Measurements from ENCODE around the gene OGG1.

Gene OGG1

DNA sequence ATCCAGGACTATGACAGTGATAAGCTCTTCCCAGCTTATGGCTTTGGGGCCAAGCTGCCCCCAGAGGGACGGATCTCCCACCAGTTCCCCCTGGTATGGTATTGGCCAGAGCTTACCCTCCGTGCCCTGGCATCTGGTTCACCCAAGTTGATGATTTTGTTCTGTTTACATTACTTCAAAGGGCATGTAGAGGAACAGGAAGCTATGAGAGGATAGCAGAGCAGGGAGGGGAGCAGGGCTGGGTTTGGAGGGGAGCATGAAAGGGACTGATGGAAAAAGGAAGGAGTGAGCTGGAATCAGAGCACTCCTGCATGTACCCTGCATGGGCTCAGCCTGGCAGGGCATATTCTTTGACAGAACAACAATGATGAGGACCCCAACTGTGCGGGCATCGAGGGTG is 31.6 kb upstream of the OGG1 start:
- no peaks in the 10 kb centered on the region for H3K9me3 Mint-ChIP-seq
- H3K4me3 Mint-ChIP-seq: no peak overlapping the region
- H3K27ac Mint-ChIP-seq: no peak overlapping the region
- no peaks in the 10 kb centered on the region for H3K36me3 Mint-ChIP-seq
- no peak for ATAC-seq
- peaks cover 6% of the 10 kb centered on the region for H3K4me1 Mint-ChIP-seq
- DNase-seq (ENCODE audit: low spot score in 2 of 2): no peak

DNA sequence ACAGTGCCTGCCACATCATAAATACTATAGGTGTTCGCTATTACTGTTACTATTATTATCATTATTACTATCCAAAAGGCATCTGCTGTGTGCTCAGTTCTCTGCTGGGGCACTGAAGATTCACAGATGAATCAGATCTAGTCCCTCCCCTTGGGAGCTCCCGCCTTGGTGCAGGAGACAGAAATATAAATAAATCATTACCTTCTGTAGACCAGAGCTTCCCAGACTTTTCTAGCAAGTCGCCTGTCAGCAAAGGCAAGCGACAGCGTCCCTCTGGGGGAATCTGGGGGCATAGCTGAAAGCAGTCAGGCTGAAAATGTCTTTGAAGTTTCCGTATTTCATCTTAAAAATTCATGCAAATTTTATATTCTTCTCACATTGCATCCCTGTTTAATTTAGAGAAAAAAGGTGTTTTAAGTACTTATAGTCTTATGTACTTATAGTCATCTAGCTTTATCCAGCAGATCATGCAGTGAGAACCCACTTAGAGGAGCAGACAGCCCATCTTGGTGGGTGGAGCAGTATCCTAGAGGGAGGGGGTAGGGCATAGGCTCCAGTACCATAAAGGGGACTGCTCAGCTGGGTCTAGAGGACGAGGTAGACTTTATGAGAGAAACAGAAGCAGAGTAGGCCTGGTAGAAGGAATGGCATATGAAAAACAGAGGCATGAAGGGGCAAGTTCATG is 28.6 kb upstream of the OGG1 start:
- H3K9me3 Mint-ChIP-seq: no peaks in the 10 kb centered on the region
- no peak for DNase-seq (ENCODE audit: low spot score in 2 of 2)
- no peaks in the 10 kb centered on the region for H3K36me3 Mint-ChIP-seq
- no peak for ATAC-seq
- H3K4me3 Mint-ChIP-seq: no peak overlapping the region
- no peaks in the 10 kb centered on the region for H3K4me1 Mint-ChIP-seq
- no peak overlapping the region for H3K27ac Mint-ChIP-seq

DNA sequence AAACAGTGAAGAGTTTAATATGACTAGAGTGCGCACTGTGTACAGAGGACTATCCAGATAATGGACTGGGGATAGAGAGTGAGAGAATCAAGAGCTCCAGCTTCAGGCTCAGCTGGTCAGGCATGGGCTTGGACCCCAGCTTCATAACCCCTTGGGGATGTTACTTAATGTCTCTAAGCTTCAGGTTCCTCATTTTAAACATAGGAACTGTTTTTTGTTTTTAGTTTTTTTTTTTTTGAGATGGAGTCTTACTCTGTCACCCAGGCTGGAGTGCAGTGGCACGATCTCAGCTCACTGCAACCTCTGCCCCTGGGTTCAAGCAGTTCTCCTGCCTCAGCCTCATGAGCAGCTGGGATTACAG is 28.1 kb upstream of the OGG1 start:
- Mint-ChIP-seq H3K4me3 (no peak overlapping the region), H3K36me3 (no peaks in the 10 kb centered on the region), H3K9me3 (no peaks in the 10 kb centered on the region), H3K27ac (no peak overlapping the region), H3K4me1 (peaks cover 2% of the 10 kb centered on the region)
- DNase-seq (ENCODE audit: low spot score in 2 of 2): no peak
- no peak for ATAC-seq

DNA sequence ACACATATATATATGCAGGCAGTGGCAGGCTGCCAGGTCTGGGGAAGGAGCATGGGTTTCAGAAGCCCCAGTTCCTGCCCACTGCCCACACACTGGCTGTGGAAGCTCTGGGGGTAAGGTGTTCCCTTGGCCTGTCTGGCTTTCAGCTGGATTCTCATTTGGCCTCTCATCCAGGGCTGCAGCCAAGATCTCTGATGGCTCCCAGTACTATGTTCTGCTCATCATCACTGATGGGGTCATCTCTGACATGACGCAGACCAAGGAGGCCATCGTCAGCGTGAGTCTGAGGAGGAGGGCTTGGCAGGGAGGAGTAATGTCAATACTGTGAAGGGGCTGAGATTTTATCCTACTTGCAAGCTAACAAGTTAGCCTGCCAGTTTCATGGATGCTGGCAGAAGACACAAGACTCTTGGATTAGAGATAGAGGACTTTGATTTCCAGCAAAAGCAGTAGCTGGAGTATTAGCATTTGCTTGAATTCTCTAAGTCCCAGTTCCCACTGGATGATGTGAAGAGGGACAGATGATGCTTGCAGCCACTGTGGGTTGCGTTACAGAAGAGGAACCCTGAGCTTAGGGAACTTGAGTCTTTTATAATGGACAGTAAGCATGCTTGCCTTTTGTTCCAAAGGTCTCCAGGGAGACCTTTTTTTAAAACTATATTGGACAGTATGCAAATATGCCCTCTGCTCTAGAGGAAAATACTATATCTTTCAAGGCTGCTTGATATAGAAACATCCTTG is 23.8 kb upstream of the OGG1 start:
- DNase-seq (ENCODE audit: low spot score in 2 of 2): no peak
- Mint-ChIP-seq H3K36me3 (peaks cover 1% of the 10 kb centered on the region), H3K4me1 (peaks cover 23% of the 10 kb centered on the region), H3K4me3 (no peak overlapping the region), H3K9me3 (no peaks in the 10 kb centered on the region), H3K27ac (no peak overlapping the region)
- ATAC-seq: no peak

DNA sequence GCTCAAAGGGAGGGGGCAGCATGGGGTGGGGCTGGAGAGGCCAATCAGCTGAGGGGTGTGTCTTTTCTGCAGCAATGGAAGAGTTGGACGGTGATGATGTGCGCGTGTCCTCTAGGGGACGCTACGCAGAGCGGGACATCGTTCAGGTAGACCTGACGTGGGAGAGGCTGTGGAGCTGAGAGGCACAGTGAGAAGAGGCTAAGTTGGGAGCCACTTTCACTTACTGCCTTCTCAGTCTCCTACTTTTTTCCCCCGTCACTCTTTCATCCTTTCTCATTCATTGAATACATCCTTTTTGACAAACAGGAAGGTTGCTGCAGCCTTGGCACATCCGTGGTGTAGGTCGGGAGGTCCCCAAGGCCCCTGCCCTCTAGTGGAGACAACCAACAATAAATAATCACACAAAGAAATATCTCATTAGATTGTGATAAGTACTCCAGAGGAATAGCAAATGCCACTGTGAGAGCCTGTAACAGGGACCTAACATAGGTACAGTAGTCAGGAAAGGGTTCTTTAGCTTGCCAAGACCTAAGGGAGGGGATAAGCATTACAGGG is 22.6 kb upstream of the OGG1 start:
- Mint-ChIP-seq H3K36me3 (peaks cover 8% of the 10 kb centered on the region), H3K4me3 (peak overlapping the region; percentile 60), H3K9me3 (no peaks in the 10 kb centered on the region), H3K4me1 (peaks cover 25% of the 10 kb centered on the region), H3K27ac (peak overlapping the region; percentile 62)
- ATAC-seq (peak; percentile 39), DNase-seq (ENCODE audit: low spot score in 2 of 2) (peak; percentile 29 to 75)

DNA sequence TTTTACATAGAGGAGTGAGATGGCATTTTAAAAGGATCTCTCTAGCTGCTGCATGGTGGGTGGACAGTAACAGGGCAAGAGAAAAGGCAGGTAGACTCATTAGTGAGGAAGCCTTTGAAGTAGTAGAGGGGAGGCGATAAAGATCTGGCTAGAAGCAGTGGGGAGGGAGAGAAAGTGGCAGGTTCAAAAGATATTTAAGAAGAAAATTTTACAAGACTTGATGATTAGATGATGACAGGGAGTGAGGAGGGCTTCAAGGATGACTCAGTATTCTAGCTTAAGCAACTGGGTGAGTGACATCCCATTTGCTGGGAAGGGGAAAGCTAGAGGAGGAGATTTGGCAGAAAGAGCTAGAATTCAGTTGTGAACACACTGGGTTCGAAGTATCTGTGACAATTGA is 22.0 kb upstream of the OGG1 start:
- Mint-ChIP-seq H3K4me1 (peaks cover 31% of the 10 kb centered on the region), H3K36me3 (peaks cover 14% of the 10 kb centered on the region), H3K9me3 (no peaks in the 10 kb centered on the region), H3K4me3 (peak overlapping the region; percentile 60), H3K27ac (peak overlapping the region; percentile 62)
- ATAC-seq (no peak), DNase-seq (ENCODE audit: low spot score in 2 of 2) (no peak)

DNA sequence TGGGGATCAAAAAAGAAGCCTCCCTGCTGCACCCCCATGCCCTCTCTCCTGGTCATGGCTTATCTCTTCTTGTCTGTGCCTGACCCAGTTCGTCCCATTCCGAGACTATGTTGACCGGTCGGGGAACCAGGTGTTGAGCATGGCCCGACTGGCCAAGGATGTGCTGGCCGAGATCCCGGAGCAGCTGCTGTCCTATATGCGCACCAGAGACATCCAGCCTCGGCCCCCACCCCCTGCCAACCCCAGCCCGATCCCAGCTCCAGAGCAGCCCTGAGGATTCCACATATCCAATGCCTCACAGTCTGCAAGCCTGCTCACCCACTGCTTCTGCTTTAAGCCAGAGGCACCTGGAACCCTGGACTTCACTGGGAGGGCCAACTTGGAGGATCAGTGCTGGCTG is 20.3 kb upstream of the OGG1 start:
- peaks cover 48% of the 10 kb centered on the region for H3K4me1 Mint-ChIP-seq
- no peaks in the 10 kb centered on the region for H3K9me3 Mint-ChIP-seq
- ATAC-seq (no peak), DNase-seq (ENCODE audit: low spot score in 2 of 2) (no peak)
- peak overlapping the region; percentile 41 for H3K27ac Mint-ChIP-seq
- peaks cover 27% of the 10 kb centered on the region for H3K36me3 Mint-ChIP-seq
- H3K4me3 Mint-ChIP-seq: no peak overlapping the region

DNA sequence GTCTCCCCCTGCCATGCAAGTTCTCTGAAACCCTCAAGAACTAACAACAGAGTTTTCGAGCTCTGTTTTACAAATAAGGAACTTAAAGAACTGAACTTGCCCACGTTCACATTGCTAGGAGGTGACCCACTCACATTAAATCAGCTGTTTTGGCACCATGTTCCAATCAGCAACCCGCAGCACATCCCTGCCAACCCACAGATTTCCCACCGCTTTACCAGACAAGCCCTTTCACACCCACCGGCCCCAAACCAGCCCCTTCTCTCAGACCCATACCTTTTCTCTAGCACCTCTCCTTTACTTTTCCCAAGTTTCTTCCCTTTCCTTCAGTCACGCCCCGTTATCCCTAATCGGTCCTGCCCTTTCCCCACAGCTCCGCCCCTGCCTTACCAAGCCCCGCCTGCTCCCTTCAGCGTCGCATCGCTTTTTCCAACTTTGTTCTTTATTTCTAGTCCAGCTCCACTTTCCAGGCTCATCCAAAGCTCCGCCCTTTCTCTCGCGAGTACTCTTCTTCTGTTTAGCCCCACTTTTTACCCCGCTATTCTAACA is 19.0 kb upstream of the OGG1 start:
- peaks cover 41% of the 10 kb centered on the region for H3K36me3 Mint-ChIP-seq
- H3K4me1 Mint-ChIP-seq: peaks cover 52% of the 10 kb centered on the region
- peak; percentile 58 for ATAC-seq
- peak overlapping the region; percentile 98 for H3K27ac Mint-ChIP-seq
- peak overlapping the region; percentile 82 for H3K4me3 Mint-ChIP-seq
- DNase-seq (ENCODE audit: low spot score in 2 of 2): no peak
- no peaks in the 10 kb centered on the region for H3K9me3 Mint-ChIP-seq

DNA sequence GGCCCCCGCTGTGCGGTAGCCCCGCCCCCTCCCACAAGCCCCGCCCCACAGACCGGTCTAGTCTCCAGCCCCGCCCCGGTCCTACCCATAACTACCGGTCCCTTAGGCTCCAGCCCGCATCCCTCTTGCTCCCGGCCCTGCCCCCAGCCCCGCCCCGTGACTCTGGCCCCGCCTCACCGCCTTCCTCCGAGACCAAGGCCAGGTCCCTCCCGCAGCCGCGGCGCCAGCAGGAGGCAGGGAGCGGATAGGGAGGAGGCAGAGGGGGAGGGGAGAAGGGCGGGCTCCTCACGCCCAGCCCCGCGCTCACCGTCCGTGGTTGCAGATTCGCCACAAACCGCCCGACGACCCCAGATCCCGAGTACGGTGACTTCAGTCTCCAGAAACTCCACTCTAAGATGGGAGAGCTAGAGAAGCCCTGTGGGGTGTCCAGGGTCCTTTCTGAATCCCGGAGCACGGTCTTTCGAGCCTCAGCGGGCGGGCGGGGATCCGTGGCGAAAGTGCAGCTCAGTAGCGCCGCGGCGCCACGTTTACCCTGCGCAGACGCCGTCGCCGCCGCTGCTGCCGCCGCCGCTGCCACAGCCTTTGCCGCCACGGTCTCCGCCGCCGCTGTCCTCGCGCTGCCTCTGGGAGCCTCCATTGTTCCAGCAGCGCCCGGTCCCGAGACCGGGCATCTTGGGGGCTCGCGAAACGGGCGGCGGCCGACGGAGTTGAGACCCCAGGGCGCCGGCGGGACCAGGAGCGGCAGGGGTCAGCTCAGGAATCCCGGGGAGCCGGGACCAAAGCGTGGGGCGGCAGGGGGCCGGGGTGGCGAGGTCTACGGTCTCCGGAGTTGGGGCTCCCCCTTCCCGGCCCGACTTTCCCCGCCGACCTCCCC is 18.3 kb upstream of the OGG1 start, which contains the start of gene BRPF1:
BRPF1 (plus strand) TSS at position 530 of the 874 bp plus-strand sequence. CDS start 2,406 bp downstream, outside the sequence.
- ATAC-seq (peak; percentile 96), DNase-seq (ENCODE audit: low spot score in 2 of 2) (peak; percentile 94 to 96)
- peaks cover 57% of the 10 kb centered on the region for H3K4me1 Mint-ChIP-seq
- H3K4me3 Mint-ChIP-seq: peak within 1 kb of the TSS; percentile 82
- peak within 1 kb of the TSS; percentile 98 for H3K27ac Mint-ChIP-seq
- no peaks in the 10 kb centered on the region for H3K9me3 Mint-ChIP-seq
- H3K36me3 Mint-ChIP-seq: peaks cover 48% of the 10 kb centered on the region

DNA sequence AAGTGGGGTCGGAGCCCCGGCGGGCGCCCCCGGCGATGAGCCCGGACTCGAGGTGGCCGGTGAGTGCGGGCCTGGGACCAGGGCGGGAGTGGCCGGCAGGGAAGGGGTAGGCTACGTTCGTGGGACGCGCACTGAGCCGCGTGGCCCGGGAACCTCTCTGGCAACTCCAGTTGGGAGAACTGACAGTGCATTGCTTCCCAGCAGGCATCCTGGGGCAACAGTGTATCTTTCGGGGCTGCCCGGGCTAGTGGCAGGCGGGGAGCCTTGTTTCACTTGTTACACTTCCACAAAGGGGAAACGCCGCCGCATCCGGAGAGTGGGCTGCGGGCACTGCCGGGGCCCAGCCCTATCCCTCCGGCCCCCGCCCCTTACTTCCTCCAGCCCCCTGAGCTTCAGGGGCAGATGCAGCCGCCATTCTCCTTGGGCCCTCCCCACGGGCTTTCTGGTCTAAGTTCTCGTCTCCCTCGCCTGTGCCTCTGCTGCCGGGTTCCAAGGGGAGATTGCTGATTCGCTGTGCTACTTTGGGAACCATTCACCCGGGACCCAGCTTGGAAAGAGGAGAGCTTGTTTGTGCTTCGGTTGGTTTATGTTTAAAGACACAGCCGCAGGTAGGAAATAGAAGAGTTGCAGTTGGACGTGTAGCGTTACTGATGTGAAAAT is 17.5 kb upstream of the OGG1 start:
- H3K9me3 Mint-ChIP-seq: no peaks in the 10 kb centered on the region
- H3K4me3 Mint-ChIP-seq: peak overlapping the region; percentile 82
- peak overlapping the region; percentile 98 for H3K27ac Mint-ChIP-seq
- H3K36me3 Mint-ChIP-seq: peaks cover 55% of the 10 kb centered on the region
- DNase-seq (ENCODE audit: low spot score in 2 of 2) (peak; percentile 34 to 78), ATAC-seq (peak; percentile 1)
- H3K4me1 Mint-ChIP-seq: peaks cover 57% of the 10 kb centered on the region

DNA sequence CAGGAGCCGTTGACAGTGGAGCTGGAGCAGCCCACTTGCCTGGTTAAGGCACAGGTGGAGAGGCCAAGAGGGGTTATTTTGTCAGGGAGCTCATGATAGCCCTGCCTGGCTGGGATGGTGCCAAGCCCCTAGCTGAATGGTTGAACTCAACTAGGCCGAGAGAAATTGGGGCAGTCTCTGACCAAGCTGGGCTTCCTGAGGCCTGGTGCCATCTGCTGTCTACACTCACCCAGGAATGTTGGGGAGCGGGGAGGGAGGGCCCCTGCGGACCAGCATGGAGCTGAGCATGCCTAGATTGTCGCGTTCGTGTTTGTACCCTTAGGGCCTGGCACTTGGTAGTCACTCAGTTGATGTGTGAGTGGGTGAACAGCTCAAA is 17.0 kb upstream of the OGG1 start:
- no peaks in the 10 kb centered on the region for H3K9me3 Mint-ChIP-seq
- H3K4me1 Mint-ChIP-seq: peaks cover 52% of the 10 kb centered on the region
- ATAC-seq (no peak), DNase-seq (ENCODE audit: low spot score in 2 of 2) (no peak)
- H3K27ac Mint-ChIP-seq: peak overlapping the region; percentile 98
- peaks cover 61% of the 10 kb centered on the region for H3K36me3 Mint-ChIP-seq
- peak overlapping the region; percentile 82 for H3K4me3 Mint-ChIP-seq

DNA sequence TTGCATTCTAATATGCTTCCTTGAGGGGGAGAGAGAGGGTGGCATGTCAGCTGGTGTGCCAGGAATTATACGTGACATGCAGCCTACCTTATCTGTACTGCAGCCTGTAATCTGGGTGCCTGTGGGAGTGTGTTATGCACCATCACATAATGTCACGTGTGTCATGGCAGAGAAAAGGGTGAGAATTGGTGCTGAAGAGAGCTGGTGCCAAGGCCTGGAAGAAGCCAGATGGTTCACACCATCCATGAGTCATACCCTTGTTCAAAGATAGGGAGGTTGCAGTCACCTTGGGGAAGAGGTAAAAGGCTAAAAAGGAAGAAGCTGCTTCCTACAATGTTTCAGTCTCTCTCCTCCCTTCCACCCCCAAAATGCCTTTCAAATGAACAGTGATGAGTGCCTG is 12.9 kb upstream of the OGG1 start:
- no peak overlapping the region for H3K4me3 Mint-ChIP-seq
- peaks cover 94% of the 10 kb centered on the region for H3K36me3 Mint-ChIP-seq
- H3K27ac Mint-ChIP-seq: peak overlapping the region; percentile 21

DNA sequence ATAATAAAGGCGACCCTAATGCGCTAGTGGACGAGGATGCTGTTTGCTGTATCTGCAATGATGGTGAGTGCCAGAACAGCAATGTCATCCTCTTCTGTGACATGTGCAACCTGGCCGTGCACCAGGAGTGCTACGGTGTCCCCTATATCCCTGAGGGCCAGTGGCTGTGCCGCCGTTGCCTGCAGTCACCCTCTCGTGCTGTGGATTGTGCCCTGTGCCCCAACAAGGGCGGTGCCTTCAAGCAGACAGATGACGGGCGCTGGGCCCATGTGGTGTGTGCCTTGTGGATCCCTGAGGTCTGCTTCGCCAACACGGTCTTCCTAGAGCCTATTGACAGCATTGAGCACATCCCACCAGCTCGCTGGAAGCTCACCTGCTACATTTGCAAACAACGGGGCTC is 10.6 kb upstream of the OGG1 start:
- H3K4me3 Mint-ChIP-seq: no peak overlapping the region
- DNase-seq (ENCODE audit: low spot score in 2 of 2) (no peak), ATAC-seq (no peak)
- H3K9me3 Mint-ChIP-seq: no peaks in the 10 kb centered on the region
- H3K4me1 Mint-ChIP-seq: peaks cover 32% of the 10 kb centered on the region
- peaks cover 100% of the 10 kb centered on the region for H3K36me3 Mint-ChIP-seq
- H3K27ac Mint-ChIP-seq: peak overlapping the region; percentile 79

More for the DNA sequence above, 12.9 kb upstream of the OGG1 start:
- DNase-seq (ENCODE audit: low spot score in 2 of 2): no peak
- Mint-ChIP-seq H3K4me1 (peaks cover 53% of the 10 kb centered on the region), H3K9me3 (no peaks in the 10 kb centered on the region)
- peak; percentile 58 for ATAC-seq

DNA sequence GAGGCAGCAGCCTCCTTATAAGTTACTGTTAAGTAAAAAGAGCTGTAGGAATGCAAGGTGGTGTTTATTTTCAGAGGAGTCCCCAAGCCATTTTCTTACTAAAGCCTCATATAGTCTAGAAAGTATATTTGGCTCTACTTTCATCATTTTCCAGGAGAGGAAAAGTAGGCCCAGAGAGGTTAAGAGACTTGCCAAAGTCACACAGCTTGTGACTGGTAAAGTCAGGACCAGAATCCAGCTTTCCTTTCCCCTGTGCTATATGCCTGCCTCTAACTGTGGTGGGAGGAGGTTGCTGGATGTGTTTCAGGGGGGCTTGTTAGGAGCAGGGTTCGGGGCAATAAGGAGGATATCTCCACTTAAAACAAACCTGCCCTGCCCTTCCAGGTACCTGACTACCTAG is 7.2 kb upstream of the OGG1 start:
- DNase-seq (ENCODE audit: low spot score in 2 of 2) (no peak), ATAC-seq (no peak)
- no peaks in the 10 kb centered on the region for H3K9me3 Mint-ChIP-seq
- peaks cover 31% of the 10 kb centered on the region for H3K4me1 Mint-ChIP-seq
- no peak overlapping the region for H3K27ac Mint-ChIP-seq
- H3K4me3 Mint-ChIP-seq: no peak overlapping the region
- peaks cover 100% of the 10 kb centered on the region for H3K36me3 Mint-ChIP-seq
